HepG2 (cell line): ENCODE data around the gene EEF2. TPM values are rescaled to one million over a fixed set of nuclear protein-coding genes. Genes with fewer than 3 reads are reported as not detected.

Source experiments
- FOXK1 ChIP-seq: sonication (generic); formaldehyde crosslinking; IDR thresholded peaks from 2 replicates; pipeline ENCODE4 v1.4.0; 2020; ENCODE audit warnings: low read depth, missing genetic modification reagents, borderline replicate concordance
- HNF1B ChIP-seq: sonication (generic); formaldehyde crosslinking; IDR thresholded peaks from 2 replicates; pipeline ENCODE4 v1.5.1; 2020; ENCODE audit warnings: mild to moderate bottlenecking, moderate library complexity, missing genetic modification reagents
- HNRNPK ChIP-seq: fragments of 200-400 bp; formaldehyde crosslinking; IDR thresholded peaks from 2 replicates; pipeline ENCODE4 v1.6.1; 2018; ENCODE audit warnings: low read length, low read depth, moderate library complexity, mild to moderate bottlenecking; ENCODE audit not compliant: poor library complexity, severe bottlenecking
- JUN ChIP-seq: sonication (generic); formaldehyde crosslinking; IDR thresholded peaks from 2 replicates; pipeline ENCODE4 v1.4.0; 2020; ENCODE audit warnings: mild to moderate bottlenecking, missing genetic modification reagents
- NR1H2 ChIP-seq: sonication (generic); formaldehyde crosslinking; IDR thresholded peaks from 2 replicates; pipeline ENCODE4 v1.8.1; 2022; ENCODE audit warnings: low read depth, missing genetic modification reagents, borderline replicate concordance
- PRPF4 ChIP-seq: fragments of 200-400 bp; formaldehyde crosslinking; IDR thresholded peaks from 2 replicates; pipeline ENCODE4 v1.6.1; 2016; ENCODE audit warnings: low read length, low read depth; ENCODE audit not compliant: poor library complexity, severe bottlenecking
- SMARCE1 ChIP-seq: fragments of 450-650 bp; IDR thresholded peaks from 2 replicates; pipeline ENCODE4 v1.6.1; 2017; ENCODE audit warnings: borderline replicate concordance
- SRF ChIP-seq: IDR thresholded peaks from 2 replicates; pipeline ENCODE4 v1.6.1; 2011; ENCODE audit warnings: mild to moderate bottlenecking, low read depth, low read length, moderate library complexity
- TCF7L2 ChIP-seq: IDR thresholded peaks from 2 replicates; pipeline ENCODE4 v1.6.1; 2011; ENCODE audit warnings: mild to moderate bottlenecking, low read depth, low read length, moderate library complexity
- TRIM22 ChIP-seq: fragments of 450-650 bp; IDR thresholded peaks from 2 replicates; pipeline ENCODE4 v1.6.1; 2017
- ZFX ChIP-seq: sonication (generic); formaldehyde crosslinking; IDR thresholded peaks from 2 replicates; pipeline ENCODE4 v1.4.0; 2020; ENCODE audit warnings: mild to moderate bottlenecking, low read depth, missing genetic modification reagents, moderate library complexity
- ZMAT3 ChIP-seq: sonication (generic); formaldehyde crosslinking; conservative IDR thresholded peaks from 2 replicates; pipeline ENCODE4 v1.7.0; 2021; ENCODE audit warnings: missing genetic modification reagents
- ZNF343 ChIP-seq: sonication (generic); formaldehyde crosslinking; IDR thresholded peaks from 2 replicates; pipeline ENCODE4 v1.4.0; 2020; ENCODE audit warnings: mild to moderate bottlenecking, missing genetic modification reagents
- ZNF362 ChIP-seq: sonication (generic); formaldehyde crosslinking; IDR thresholded peaks from 2 replicates; pipeline ENCODE4 v1.4.0; 2020; ENCODE audit warnings: missing genetic modification reagents, mild to moderate bottlenecking, borderline replicate concordance
- ZNF562 ChIP-seq: sonication (generic); formaldehyde crosslinking; IDR thresholded peaks from 2 replicates; pipeline ENCODE4 v1.8.0; 2022; ENCODE audit warnings: missing genetic modification reagents, borderline replicate concordance
- ZNF639 ChIP-seq: conservative IDR thresholded peaks from 2 replicates; pipeline ENCODE4 v1.6.1; 2018; ENCODE audit warnings: missing genetic modification reagents
- ZNF687 ChIP-seq: sonication (generic); formaldehyde crosslinking; IDR thresholded peaks from 2 replicates; pipeline ENCODE4 v1.5.1; 2020; ENCODE audit warnings: mild to moderate bottlenecking, missing genetic modification reagents, moderate library complexity
- ZSCAN21 ChIP-seq: sonication (generic); formaldehyde crosslinking; IDR thresholded peaks from 2 replicates; pipeline ENCODE4 v1.8.0; 2022; ENCODE audit warnings: mild to moderate bottlenecking, missing genetic modification reagents, moderate library complexity, borderline replicate concordance
- polyA plus RNA-seq, 8 experiments: library from polyadenylated mRNA; depleted of rRNA in 3 of 8; stranded (reverse) in 7 of 8; unstranded in 1 of 8; fragments of >200 nt; fragmentation: Illumina TruSeq in 4 of 8; extraction: Trizol in 4 of 8; gene quantifications; 2 replicates each; pipeline versions ENCODE4 v1.2.1 to v1.2.3, GENCODE V29; 2011 to 2016; ENCODE audit warnings: low read depth in 4 of 8, missing spikeins in 1 of 8, mixed read lengths in 1 of 8; ENCODE audit not compliant: insufficient read depth in 1 of 8
- total RNA-seq, 5 experiments: library from RNA; depleted of rRNA; stranded (reverse); fragments of >200 nt; fragmentation: Illumina TruSeq; extraction: Trizol; gene quantifications; 2 replicates each; pipeline ENCODE4 v1.2.3, GENCODE V29; 2016; ENCODE audit warnings: low read depth in 1 of 5

Gene EEF2
- total and polyA plus RNA-seq, 2 of the 13 experiments (the other 11 are each of a cell fraction or from before 2014, with no cell fraction given) = 1,441 to 1,777 TPM

- TF ChIP-seq TRIM22 = no peak
- peak; percentile 90 for TF ChIP-seq ZNF687 (CRISPR knock-in tag)
- no peak for TF ChIP-seq ZNF562 (CRISPR knock-in tag)
- TF ChIP-seq ZNF362 = no peak
- TF ChIP-seq JUN (CRISPR knock-in tag) = no peak
- peak; percentile 45 for TF ChIP-seq HNRNPK
- no peak for TF ChIP-seq ZNF343
- no peak for TF ChIP-seq NR1H2
- TF ChIP-seq ZMAT3 = no peak
- TF ChIP-seq FOXK1 = no peak
- no peak for TF ChIP-seq SRF
- TF ChIP-seq SMARCE1 = no peak
- peak; percentile 93 for TF ChIP-seq ZFX (CRISPR knock-in tag)
- no peak; the same call in 1 of the 2 replicates for TF ChIP-seq ZNF639 (CRISPR knock-in tag)
- TF ChIP-seq PRPF4 = no peak
- TF ChIP-seq HNF1B = no peak
- TF ChIP-seq ZSCAN21 (CRISPR knock-in tag) = peak; percentile 78
- no peak for TF ChIP-seq TCF7L2
Measured at GRCh38 chr19:4007021-4007835, 22.0 kb upstream of the EEF2 start, which contains the start of gene PIAS4 (continued).
